ENCODE measurements around the gene CHST11. TPM values are rescaled to one million over a fixed set of nuclear protein-coding genes. Genes with fewer than 3 reads are reported as not detected.

Gene CHST11
- total RNA-seq, 1 donor from 2014 or later = 11.4 TPM

DNA sequence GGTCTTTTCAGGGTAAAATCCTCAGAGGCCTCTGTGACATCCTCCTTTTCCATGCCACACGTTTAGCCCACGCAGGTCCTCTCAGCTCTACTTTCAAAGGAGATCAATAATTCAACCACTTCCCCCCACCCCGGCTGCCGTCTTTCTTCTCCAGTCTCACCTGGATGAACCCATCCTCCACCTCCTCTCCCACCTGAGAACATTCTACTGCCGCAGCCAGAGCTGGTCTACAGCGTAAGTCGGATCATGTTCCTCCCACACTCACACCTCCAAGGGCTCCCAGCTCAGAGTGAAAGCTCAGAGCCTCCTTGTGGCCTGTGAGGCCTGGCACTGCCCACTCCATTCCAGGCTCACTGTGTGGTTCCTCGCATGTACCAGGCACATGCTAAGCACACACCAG lies 246.6 kb downstream of the CHST11 start:
- peaks cover 16% of the 10 kb centered on the region for H3K4me1 Mint-ChIP-seq (ENCODE audit: low read depth)
- H3K27me3 Mint-ChIP-seq = peaks cover 12% of the 10 kb centered on the region
- TF ChIP-seq CTCF (IDR thresholded peaks at IDR 0.05; ENCODE audit: unreplicated experiment) = no peak
- no peaks in the 10 kb centered on the region for H3K9me3 Mint-ChIP-seq (ENCODE audit: low read depth)
- H3K4me3 Mint-ChIP-seq (ENCODE audit: low read depth) = no peak overlapping the region
- no peaks in the 10 kb centered on the region for H3K36me3 Mint-ChIP-seq (ENCODE audit: insufficient read depth)
- H3K27ac Mint-ChIP-seq = no peak overlapping the region
- DNase-seq (ENCODE audit: low spot score, unreplicated experiment) = no peak

DNA sequence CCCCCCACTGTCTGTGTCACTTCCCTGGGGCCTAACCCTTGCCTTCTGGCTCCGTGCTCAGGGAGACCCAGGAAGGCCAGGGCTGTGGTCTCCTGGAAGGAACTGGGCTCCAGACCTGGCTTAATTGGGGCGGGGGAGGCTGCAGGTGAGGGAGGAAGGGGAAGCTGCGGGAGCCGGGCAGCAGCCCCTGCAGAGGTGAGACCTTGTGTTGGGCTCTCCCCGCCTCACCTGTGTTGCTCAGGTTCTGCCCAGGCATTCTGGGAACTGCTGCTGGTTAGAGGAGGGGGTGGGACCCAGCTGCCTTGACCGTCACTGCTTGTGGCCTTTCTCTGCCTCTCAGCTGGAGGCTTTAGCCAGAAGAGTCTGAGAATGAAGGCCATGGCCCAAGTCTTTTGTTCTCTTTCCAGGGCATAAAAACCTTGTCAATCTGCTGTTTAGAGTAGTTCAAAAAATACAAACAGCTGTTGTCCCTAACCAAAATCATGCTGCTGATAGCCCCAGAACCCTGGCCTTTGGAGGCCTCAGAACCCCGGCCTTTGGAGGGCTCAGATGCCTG lies 247.6 kb downstream of the CHST11 start:
- no peak for TF ChIP-seq CTCF (IDR thresholded peaks at IDR 0.05; ENCODE audit: unreplicated experiment)
- Mint-ChIP-seq H3K9me3 (ENCODE audit: low read depth) (no peaks in the 10 kb centered on the region), H3K27me3 (peaks cover 14% of the 10 kb centered on the region), H3K4me1 (ENCODE audit: low read depth) (peaks cover 12% of the 10 kb centered on the region), H3K36me3 (ENCODE audit: insufficient read depth) (no peaks in the 10 kb centered on the region), H3K27ac (no peak overlapping the region), H3K4me3 (ENCODE audit: low read depth) (no peak overlapping the region)
- no peak for DNase-seq (ENCODE audit: low spot score, unreplicated experiment)

DNA sequence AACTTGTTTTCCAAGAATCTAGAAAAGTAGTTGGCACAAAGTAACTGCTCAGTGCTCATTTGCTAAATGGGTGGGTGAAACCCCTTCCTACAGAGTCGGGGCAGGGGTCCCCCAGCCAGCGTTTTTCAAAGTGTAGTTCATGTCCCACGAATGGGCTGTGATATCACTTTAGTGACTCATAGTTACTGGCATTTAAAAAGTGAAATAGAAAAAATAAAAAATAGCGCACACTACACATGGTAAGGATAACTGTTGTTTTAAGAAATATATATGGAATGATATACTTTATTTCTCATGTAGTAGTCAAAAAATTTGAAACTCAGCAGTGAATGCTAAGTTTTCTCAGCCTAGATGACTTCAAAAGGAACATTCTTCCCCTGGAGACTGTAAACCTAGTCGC lies 250.4 kb downstream of the CHST11 start:
- Mint-ChIP-seq H3K4me1 (ENCODE audit: low read depth) (peaks cover 13% of the 10 kb centered on the region), H3K9me3 (ENCODE audit: low read depth) (no peaks in the 10 kb centered on the region), H3K36me3 (ENCODE audit: insufficient read depth) (no peaks in the 10 kb centered on the region), H3K4me3 (ENCODE audit: low read depth) (no peak overlapping the region), H3K27me3 (peaks cover 15% of the 10 kb centered on the region), H3K27ac (no peak overlapping the region)
- no peak for TF ChIP-seq CTCF (IDR thresholded peaks at IDR 0.05; ENCODE audit: unreplicated experiment)
- no peak for DNase-seq (ENCODE audit: low spot score, unreplicated experiment)

GRCh38 chr12:104707794-104708558 lies 251.2 kb downstream of the CHST11 start:
- Mint-ChIP-seq H3K36me3 (ENCODE audit: insufficient read depth) (no peaks in the 10 kb centered on the region), H3K9me3 (ENCODE audit: low read depth) (no peaks in the 10 kb centered on the region), H3K27ac (no peak overlapping the region), H3K4me3 (ENCODE audit: low read depth) (no peak overlapping the region), H3K4me1 (ENCODE audit: low read depth) (peaks cover 18% of the 10 kb centered on the region), H3K27me3 (peaks cover 12% of the 10 kb centered on the region)
- no peak for TF ChIP-seq CTCF (IDR thresholded peaks at IDR 0.05; ENCODE audit: unreplicated experiment)
- DNase-seq (ENCODE audit: low spot score, unreplicated experiment) = no peak

DNA sequence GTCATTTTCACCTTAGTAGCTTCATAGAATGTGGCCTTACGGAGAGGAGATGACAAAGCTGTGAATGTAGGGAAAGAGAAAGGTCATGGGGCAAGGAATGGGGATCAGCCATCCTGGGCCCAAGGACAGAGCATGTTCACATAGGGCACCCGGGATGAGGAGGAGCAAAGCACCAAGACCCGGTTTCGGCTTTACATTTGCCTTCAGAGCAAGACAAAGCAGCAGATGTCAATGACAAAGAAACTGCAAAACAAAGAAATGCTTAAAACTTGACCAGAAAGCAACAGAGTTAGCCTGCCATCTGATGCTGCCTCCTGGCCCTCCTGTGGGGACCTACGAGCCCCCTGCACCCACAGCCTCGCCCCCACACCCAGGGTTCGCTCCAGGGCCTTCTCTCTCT lies 252.1 kb downstream of the CHST11 start:
- DNase-seq (ENCODE audit: low spot score, unreplicated experiment) = no peak
- no peak overlapping the region for H3K4me3 Mint-ChIP-seq (ENCODE audit: low read depth)
- H3K9me3 Mint-ChIP-seq (ENCODE audit: low read depth) = no peaks in the 10 kb centered on the region
- peaks cover 7% of the 10 kb centered on the region for H3K27me3 Mint-ChIP-seq
- H3K4me1 Mint-ChIP-seq (ENCODE audit: low read depth) = peaks cover 21% of the 10 kb centered on the region
- H3K36me3 Mint-ChIP-seq (ENCODE audit: insufficient read depth) = no peaks in the 10 kb centered on the region
- no peak for TF ChIP-seq CTCF (IDR thresholded peaks at IDR 0.05; ENCODE audit: unreplicated experiment)
- H3K27ac Mint-ChIP-seq = no peak overlapping the region
